IMR-90 (cell line): ENCODE data around the gene TTC39A. TPM values are rescaled to one million over a fixed set of nuclear protein-coding genes. Genes with fewer than 3 reads are reported as not detected.
"Not testable (repeated sequence)": the region's sequence is repeated elsewhere in the genome, so short reads cannot be mapped to it uniquely, and the experiment has no call there.

Experiments
- ATAC-seq: fragments of 200-7000 bp; cut with Tn5 transposase; 2 replicates; pipeline ENCODE4 v1.9.1; 2020; ENCODE audit warnings: low read depth, mild to moderate bottlenecking, moderate library complexity
- BruUV-seq: library from RNA; stranded (reverse); fragments of 400-500 nt; replicated peaks from 2 replicates; lab custom pipeline; 2021; lab: Mats Ljungman, UMichigan
- CTCF ChIA-PET: fragments of 300-600 bp; formaldehyde crosslinking; extraction: SDS; loops from one replicate; lab custom pipeline; 2021; ENCODE audit warnings: antibody characterized with exemption; lab: Yijun Ruan, JAX
- POLR2A ChIA-PET: fragments of 300-600 bp; sonication (Branson Sonifier 250); formaldehyde crosslinking; loops from one replicate; lab custom pipeline; 2022; ENCODE audit warnings: antibody characterized with exemption; ENCODE audit not compliant: unreplicated experiment; lab: Charles Lee
- DNase-seq: peaks from one replicate; pipeline ENCODE4 v3.0.0; 2013
- H2AFZ ChIP-seq: replicated peaks from 2 replicates; pipeline ENCODE3; 2013; ENCODE audit warnings: low read length, mild to moderate bottlenecking; ENCODE audit not compliant: poor library complexity
- H2AK5ac ChIP-seq: 2 replicates; pipeline ENCODE4 v1.6.1; 2013; ENCODE audit warnings: low read depth, low read length, inconsistent platforms
- H2AK9ac ChIP-seq: replicated peaks from 2 replicates; pipeline ENCODE3; 2013; ENCODE audit warnings: mild to moderate bottlenecking, low read depth, low read length, moderate library complexity; ENCODE audit not compliant: poor library complexity
- H2BK120ac ChIP-seq: 2 replicates; pipeline ENCODE4 v1.6.1; 2013; ENCODE audit warnings: low read depth, low read length, inconsistent platforms
- H2BK15ac ChIP-seq: 3 replicates; pipeline ENCODE4 v1.6.1; 2013; ENCODE audit warnings: low read depth, low read length, inconsistent platforms
- H2BK20ac ChIP-seq: 2 replicates; pipeline ENCODE4 v1.6.1; 2013; ENCODE audit warnings: low read depth, mild to moderate bottlenecking, inconsistent platforms, low read length, moderate library complexity
- H2BK5ac ChIP-seq: 2 replicates; pipeline ENCODE4 v1.6.1; 2013; ENCODE audit warnings: mild to moderate bottlenecking, low read depth, low read length, inconsistent platforms; ENCODE audit not compliant: poor library complexity, severe bottlenecking
- H3K14ac ChIP-seq: replicated peaks from 2 replicates; pipeline ENCODE4 v1.6.1; 2013; ENCODE audit warnings: low read depth, low read length, inconsistent platforms
- H3K18ac ChIP-seq: 2 replicates; pipeline ENCODE4 v1.6.1; 2013; ENCODE audit warnings: low read depth, low read length, control low read depth
- H3K23ac ChIP-seq: 2 replicates; pipeline ENCODE4 v1.6.1; 2013; ENCODE audit warnings: low read depth, low read length, inconsistent platforms
- H3K27ac ChIP-seq: 2 replicates; pipeline ENCODE4 v1.5.1; 2013; ENCODE audit warnings: mild to moderate bottlenecking, control low read depth, low read length; ENCODE audit not compliant: insufficient read depth
- H3K27me3 ChIP-seq: 2 replicates; pipeline ENCODE4 v1.6.1; 2013; ENCODE audit warnings: low read length; ENCODE audit not compliant: control insufficient read depth, insufficient read depth
- H3K36me3 ChIP-seq: 2 replicates; pipeline ENCODE4 v1.6.1; 2013; ENCODE audit warnings: low read length, mixed read lengths; ENCODE audit not compliant: control insufficient read depth, insufficient read depth
- H3K4ac ChIP-seq: 2 replicates; pipeline ENCODE4 v1.6.1; 2013; ENCODE audit warnings: low read depth, low read length, inconsistent platforms
- H3K4me1 ChIP-seq: 2 replicates; pipeline ENCODE4 v1.6.1; 2013; ENCODE audit warnings: low read length, mixed read lengths; ENCODE audit not compliant: control insufficient read depth, insufficient read depth
- H3K4me2 ChIP-seq: 2 replicates; pipeline ENCODE4 v1.6.1; 2013; ENCODE audit warnings: low read depth, mild to moderate bottlenecking, control low read depth, low read length, moderate library complexity
- H3K4me3 ChIP-seq: 2 replicates; pipeline ENCODE4 v1.5.1; 2013; ENCODE audit warnings: low read depth, mild to moderate bottlenecking, control low read depth, low read length, moderate library complexity; ENCODE audit not compliant: insufficient read depth
- H3K56ac ChIP-seq: 2 replicates; pipeline ENCODE4 v1.6.1; 2013; ENCODE audit warnings: low read length, inconsistent platforms; ENCODE audit not compliant: insufficient read depth; ENCODE audit errors: extremely low read depth
- H3K79me1 ChIP-seq, 2 experiments: 2 replicates each; pipeline ENCODE4 v1.6.1; 2013; ENCODE audit warnings: low read length in 2 of 2, inconsistent platforms in 1 of 2, low read depth in 1 of 2
- H3K9ac ChIP-seq: 2 replicates; pipeline ENCODE4 v1.6.1; 2013; ENCODE audit warnings: low read depth, low read length, control low read depth
- H3K9me1 ChIP-seq: 2 replicates; pipeline ENCODE4 v1.6.1; 2013; ENCODE audit warnings: low read length, inconsistent platforms; ENCODE audit not compliant: insufficient read depth
- H3K9me3 ChIP-seq: 2 replicates; pipeline ENCODE4 v1.6.1; 2013; ENCODE audit warnings: low read length; ENCODE audit not compliant: control insufficient read depth, insufficient read depth
- H4K20me1 ChIP-seq: 2 replicates; pipeline ENCODE4 v1.6.1; 2013; ENCODE audit warnings: low read length, inconsistent platforms; ENCODE audit not compliant: insufficient read depth
- H4K5ac ChIP-seq: 2 replicates; pipeline ENCODE4 v1.6.1; 2013; ENCODE audit warnings: mild to moderate bottlenecking, low read depth, low read length, control low read depth
- H4K8ac ChIP-seq, 2 experiments: 2 replicates each; pipeline ENCODE4 v1.6.1; 2013; ENCODE audit warnings: low read depth in 2 of 2, low read length in 2 of 2, control low read depth in 1 of 2, inconsistent platforms in 1 of 2
- H4K91ac ChIP-seq: 2 replicates; pipeline ENCODE4 v1.6.1; 2013; ENCODE audit warnings: low read depth, low read length, inconsistent platforms; ENCODE audit not compliant: insufficient read depth
- CEBPB ChIP-seq: IDR thresholded peaks from 2 replicates; pipeline ENCODE4 v1.6.1; 2012; ENCODE audit warnings: low read depth, low read length, improper control_type of control experiment
- CTCF ChIP-seq: conservative IDR thresholded peaks from 2 replicates; pipeline ENCODE4 v1.5.1; 2012; ENCODE audit warnings: mild to moderate bottlenecking, low read depth, low read length, improper control_type of control experiment
- whole genome bisulfite sequencing, 2 experiments: methylation state at CpG; one replicate each; pipeline versions ENCODE4 v1.1.5 to v1.1.7; 2013; ENCODE audit warnings: missing lambda C conversion rate in 2 of 2; ENCODE audit not compliant: insufficient read length in 1 of 2; ENCODE audit errors: extremely low coverage in 2 of 2; 5-methylcytosine and 5-hydroxymethylcytosine counted together
- dilution Hi-C: fragments of 300-500 bp; cut with HindIII; formaldehyde crosslinking; loops from one replicate; pipeline ENCODE4 v1.14.3; 2018; ENCODE audit warnings: low sequenced_read_pairs; ENCODE audit not compliant: unreplicated experiment
- in situ Hi-C: fragments of 300-500 bp; cut with MboI; formaldehyde crosslinking; loops from 3 replicates; pipeline ENCODE4 v1.14.3; 2019; ENCODE audit warnings: low sequenced_read_pairs, inconsistent platforms, mixed read lengths
- intact Hi-C: fragments of 100-400 bp; cut with micrococcal nuclease; formaldehyde crosslinking; loops from 2 replicates; pipeline ENCODE4 v1.10.0; 2022
- polyA plus RNA-seq, 3 experiments: library from polyadenylated mRNA; depleted of rRNA; stranded (reverse); fragments of >200 nt; gene quantifications; 2 replicates each; pipeline ENCODE4 v1.2.3, GENCODE V29; 2012; ENCODE audit warnings: low replicate concordance in 1 of 3
- total RNA-seq: library from RNA; depleted of rRNA; stranded (reverse); fragments of >200 nt; gene quantifications from 2 replicates; pipeline ENCODE4 v1.2.3, GENCODE V29; 2012

Gene TTC39A
- total and polyA plus RNA-seq, 2 of the 4 experiments (the other 2 are of a cell fraction), result 0.62 to 0.72 TPM

GRCh38 chr1:51252366-51252765, 78.0 kb downstream of the TTC39A start:
- peaks cover 83% of the 10 kb centered on the region for H4K20me1 ChIP-seq
- H2BK15ac ChIP-seq, result no peak overlapping the region
- dilution Hi-C loops, result no loop called here
- H3K36me3 ChIP-seq, result no peaks in the 10 kb centered on the region
- no peaks in the 10 kb centered on the region for H3K9me3 ChIP-seq
- H3K4me3 ChIP-seq, result no peak overlapping the region
- H2AK5ac ChIP-seq, result no peak overlapping the region
- peaks cover 8% of the 10 kb centered on the region for H3K9me1 ChIP-seq
- no peak overlapping the region for H2AFZ ChIP-seq
- ATAC-seq, result no peak
- H4K8ac ChIP-seq, result no peak overlapping the region
- intact Hi-C loops, result no loop called here
- H3K56ac ChIP-seq, result no peak overlapping the region
- no peak overlapping the region for H3K4me2 ChIP-seq
- no peak overlapping the region for H4K91ac ChIP-seq
- no peak overlapping the region for H2BK5ac ChIP-seq
- 97% methylated on average over 4 of the region's 6 CpGs; no CpG with 5 or more reads in 1 of the 2 experiments for WGBS, 2 experiments
- peaks cover 24 to 64% of the 10 kb centered on the region in 2 experiments for H3K79me1 ChIP-seq
- no peak overlapping the region for H3K18ac ChIP-seq
- H2AK9ac ChIP-seq, result no peak overlapping the region
- CTCF ChIA-PET, result no interaction called here
- no peak overlapping the region for H4K5ac ChIP-seq
- no peak overlapping the region for H2BK20ac ChIP-seq
- BruUV-seq, result no TSS peak
- in situ Hi-C loops, result no loop called here
- TF ChIP-seq CTCF (no peak), CEBPB (0 out of 2 replicates have a peak, but pooled peaks have one; percentile 38)
- no peaks in the 10 kb centered on the region for H3K27me3 ChIP-seq
- no peak overlapping the region for H3K4ac ChIP-seq
- DNase-seq, result no peak
- POLR2A ChIA-PET, result no interaction called here
- H3K14ac ChIP-seq, result no peak overlapping the region
- H3K9ac ChIP-seq, result no peak overlapping the region
- H3K23ac ChIP-seq, result no peak overlapping the region
- H3K4me1 ChIP-seq, result peaks cover 2% of the 10 kb centered on the region; the same call in 1 of the 2 replicates
- H2BK120ac ChIP-seq, result no peak overlapping the region
- no peak overlapping the region for H3K27ac ChIP-seq

DNA sequence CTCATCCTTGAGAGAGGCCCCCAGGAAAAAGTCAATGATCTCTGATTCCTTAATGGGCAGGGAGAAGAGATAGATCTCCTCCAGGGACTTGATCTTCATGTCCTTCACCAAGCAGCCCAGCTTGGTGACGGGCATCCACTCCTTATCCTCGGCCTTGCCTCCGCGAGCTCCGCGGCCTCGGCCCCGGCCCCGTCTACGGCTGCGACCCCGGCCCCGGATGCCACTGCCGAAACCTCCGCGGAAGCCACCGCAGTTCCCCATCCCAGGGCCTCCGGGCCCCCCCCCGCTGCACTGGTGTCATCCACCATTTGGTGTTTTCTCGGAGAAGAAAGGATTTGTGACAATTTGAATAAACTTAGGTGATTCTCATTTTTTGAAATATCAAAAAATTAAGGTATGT, 79.2 kb downstream of the TTC39A start:
- in situ Hi-C loops, H3K4me2 ChIP-seq, H2BK20ac ChIP-seq, H3K4me1 ChIP-seq, CTCF ChIA-PET, intact Hi-C loops, H4K91ac ChIP-seq, H3K23ac ChIP-seq, H3K27me3 ChIP-seq, dilution Hi-C loops, BruUV-seq, H3K14ac ChIP-seq, H3K56ac ChIP-seq, H2AK5ac ChIP-seq, H3K9me3 ChIP-seq, H3K4ac ChIP-seq, H2BK15ac ChIP-seq, H3K9ac ChIP-seq, DNase-seq, POLR2A ChIA-PET, H2AK9ac ChIP-seq, H4K8ac ChIP-seq, H3K4me3 ChIP-seq, H4K5ac ChIP-seq, H3K9me1 ChIP-seq, H3K18ac ChIP-seq, ATAC-seq, H3K36me3 ChIP-seq, H2BK5ac ChIP-seq, H2BK120ac ChIP-seq, H2AFZ ChIP-seq, H3K27ac ChIP-seq: not testable (repeated sequence)
- H4K20me1 ChIP-seq, result peaks cover 83% of the 10 kb centered on the region
- 100% methylated on average over 8 of the region's 20 CpGs; no CpG with 5 or more reads in 1 of the 2 experiments for WGBS, 2 experiments
- H3K79me1 ChIP-seq, result peaks cover 22 to 64% of the 10 kb centered on the region in 2 experiments
